HG02973 (cell line): ENCODE data around the gene SLC38A3.
"Not testable (repeated sequence)": the region's sequence is repeated elsewhere in the genome, so short reads cannot be mapped to it uniquely, and the experiment has no call there.

Source experiments
- ATAC-seq: cut with Tn5 transposase; IDR thresholded peaks from one replicate; pipeline ENCODE4 v1.9.1; 2021; ENCODE audit warnings: moderate library complexity; ENCODE audit not compliant: unreplicated experiment

The SLC38A3 gene

GRCh38 chr3:50245831-50246516 is 40.9 kb downstream of the SLC38A3 start:
- peak; percentile 63 for ATAC-seq

DNA sequence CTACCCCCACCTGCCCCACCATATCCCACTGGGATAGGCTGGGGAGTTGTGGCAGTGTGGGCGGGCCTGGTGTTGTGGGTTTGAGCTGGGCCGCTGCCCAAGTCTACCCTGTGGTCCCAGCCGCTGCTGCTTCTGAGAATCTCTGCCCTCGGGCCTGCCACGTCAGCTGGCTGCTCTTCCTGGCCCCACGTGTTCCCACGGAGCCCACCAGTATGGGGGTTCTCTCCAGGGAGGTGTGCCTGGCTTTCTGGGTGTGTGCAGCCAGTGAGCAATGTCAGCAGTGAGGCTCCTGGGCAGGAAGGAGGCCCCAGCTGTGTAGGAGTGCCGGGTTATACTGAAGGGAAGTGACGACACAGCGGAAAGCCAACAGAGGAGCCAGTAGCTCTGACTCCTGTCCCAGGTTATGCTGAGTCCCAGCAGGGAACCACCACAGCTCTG is 41.5 kb downstream of the SLC38A3 start:
- ATAC-seq = peak; percentile 43

- ATAC-seq = no peak
These were observed 43.3 kb downstream of the SLC38A3 start for GRCh38 chr3:50248387-50248786.

DNA sequence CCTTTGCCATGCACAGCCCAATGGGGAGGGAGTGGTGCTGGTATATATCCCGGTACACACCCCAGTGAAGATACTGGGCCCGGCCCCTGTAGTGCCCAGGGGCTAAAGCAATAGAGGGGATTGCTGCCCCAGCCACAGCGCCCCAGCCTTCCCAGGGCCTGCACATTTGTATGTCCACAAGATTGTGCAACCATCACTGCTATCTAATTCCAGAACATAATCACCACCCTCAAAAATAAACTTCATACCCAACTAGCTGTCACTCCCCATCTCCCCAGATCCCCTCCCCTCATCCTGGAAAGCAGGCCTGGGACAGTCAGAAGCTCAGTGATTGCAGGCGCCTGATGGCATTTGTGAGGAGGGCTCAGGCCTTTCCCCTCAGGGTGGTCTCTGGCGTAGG is 44.4 kb downstream of the SLC38A3 start:
- no peak for ATAC-seq

DNA sequence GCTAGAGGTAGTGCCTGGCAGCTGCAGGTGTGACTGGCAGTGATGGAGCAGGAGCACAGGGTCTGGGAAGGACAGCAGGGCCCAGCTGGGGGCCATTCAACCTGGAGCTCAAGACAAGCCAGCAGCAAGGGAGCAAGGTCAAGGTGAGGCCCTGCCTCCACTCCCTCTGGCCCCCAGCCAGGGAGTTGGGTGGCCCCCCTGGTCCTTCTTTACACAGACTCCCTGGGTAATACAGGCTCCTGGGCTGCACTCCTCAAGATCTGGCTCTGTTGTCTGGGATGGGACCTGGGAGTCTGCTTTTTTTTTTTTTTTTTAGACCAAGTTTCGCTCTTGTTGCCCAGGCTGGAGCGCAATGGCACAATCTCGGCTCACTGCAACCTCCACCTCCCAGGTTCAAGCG is 45.4 kb downstream of the SLC38A3 start:
- no peak for ATAC-seq

DNA sequence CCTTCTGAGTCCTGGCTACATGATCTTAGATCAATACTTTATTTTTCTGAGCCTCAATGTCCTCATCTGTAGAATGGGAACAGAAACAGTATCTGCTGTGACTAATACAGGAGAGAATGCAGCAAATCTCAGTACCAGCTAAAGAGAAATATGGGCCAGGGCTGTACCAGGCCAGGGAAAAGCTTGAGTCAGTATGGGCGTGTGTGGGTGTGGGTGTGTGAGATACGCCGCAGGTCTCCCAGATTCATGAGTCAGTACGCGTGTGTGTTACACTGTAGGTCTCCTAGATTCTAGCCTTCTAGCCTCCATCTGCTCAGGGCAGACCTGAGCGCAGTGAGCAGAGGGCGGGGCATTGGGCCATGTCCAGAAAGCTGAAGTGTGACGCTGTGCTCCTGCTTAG is 46.1 kb downstream of the SLC38A3 start:
- ATAC-seq = no peak

GRCh38 chr3:50254577-50255250 is 49.6 kb downstream of the SLC38A3 start:
- ATAC-seq = no peak

DNA sequence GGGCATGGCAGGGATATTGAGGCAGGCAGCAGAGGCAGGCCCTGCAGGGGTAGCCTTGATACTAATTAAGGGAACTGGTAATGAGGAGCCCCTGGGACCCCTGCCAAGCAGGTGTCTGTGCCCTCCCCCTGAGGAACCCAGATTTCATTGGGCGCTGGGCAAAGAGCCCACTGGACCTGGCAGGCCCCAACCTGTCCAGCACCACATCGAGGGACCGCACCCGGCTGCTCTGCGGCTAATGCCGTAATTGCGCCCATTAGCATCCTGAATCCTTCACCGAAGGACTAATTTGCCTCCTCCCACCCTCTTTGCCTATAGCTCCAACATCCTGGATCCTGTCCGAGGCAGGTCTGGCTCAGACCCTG is 50.2 kb downstream of the SLC38A3 start:
- no peak for ATAC-seq

DNA sequence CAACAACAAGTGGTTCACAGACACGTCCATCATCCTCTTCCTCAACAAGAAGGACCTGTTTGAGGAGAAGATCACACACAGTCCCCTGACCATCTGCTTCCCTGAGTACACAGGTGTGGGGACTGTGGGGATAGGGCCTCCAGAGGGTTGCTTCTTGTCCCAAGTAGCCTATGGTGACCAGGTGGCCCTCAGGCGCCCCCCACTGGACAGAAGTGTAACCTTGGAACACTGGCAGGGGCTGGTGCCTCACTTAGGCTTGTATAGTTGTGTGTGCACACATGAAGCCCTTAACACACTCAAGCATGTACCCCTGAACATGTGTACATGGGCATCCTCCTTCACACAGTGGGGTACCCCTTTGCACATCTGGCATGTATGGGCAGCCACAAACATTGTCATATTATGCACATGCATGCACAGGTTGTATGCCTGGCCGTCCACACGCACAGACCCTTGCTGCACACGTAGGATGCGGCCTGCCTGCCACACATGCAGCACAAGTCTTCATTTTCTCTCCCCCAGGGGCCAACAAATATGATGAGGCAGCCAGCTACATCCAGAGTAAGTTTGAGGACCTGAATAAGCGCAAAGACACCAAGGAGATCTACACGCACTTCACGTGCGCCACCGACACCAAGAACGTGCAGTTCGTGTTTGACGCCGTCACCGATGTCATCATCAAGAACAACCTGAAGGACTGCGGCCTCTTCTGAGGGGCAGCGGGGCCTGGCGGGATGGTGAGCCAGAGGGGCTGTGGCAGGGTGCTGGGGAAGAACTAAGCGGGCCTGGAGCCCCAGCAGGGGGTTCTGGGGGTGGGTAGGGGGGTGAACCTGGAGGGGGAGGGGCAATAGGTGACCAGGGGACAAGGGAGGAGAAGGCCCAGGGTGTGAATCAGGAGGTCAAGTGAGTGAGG is 52.2 kb downstream of the SLC38A3 start:
- no peak for ATAC-seq

GRCh38 chr3:50258029-50258680 is 53.1 kb downstream of the SLC38A3 start:
- ATAC-seq = no peak

GRCh38 chr3:50258979-50259378 is 53.9 kb downstream of the SLC38A3 start:
- ATAC-seq = no peak

GRCh38 chr3:50259432-50260026 is 54.5 kb downstream of the SLC38A3 start:
- no peak for ATAC-seq

DNA sequence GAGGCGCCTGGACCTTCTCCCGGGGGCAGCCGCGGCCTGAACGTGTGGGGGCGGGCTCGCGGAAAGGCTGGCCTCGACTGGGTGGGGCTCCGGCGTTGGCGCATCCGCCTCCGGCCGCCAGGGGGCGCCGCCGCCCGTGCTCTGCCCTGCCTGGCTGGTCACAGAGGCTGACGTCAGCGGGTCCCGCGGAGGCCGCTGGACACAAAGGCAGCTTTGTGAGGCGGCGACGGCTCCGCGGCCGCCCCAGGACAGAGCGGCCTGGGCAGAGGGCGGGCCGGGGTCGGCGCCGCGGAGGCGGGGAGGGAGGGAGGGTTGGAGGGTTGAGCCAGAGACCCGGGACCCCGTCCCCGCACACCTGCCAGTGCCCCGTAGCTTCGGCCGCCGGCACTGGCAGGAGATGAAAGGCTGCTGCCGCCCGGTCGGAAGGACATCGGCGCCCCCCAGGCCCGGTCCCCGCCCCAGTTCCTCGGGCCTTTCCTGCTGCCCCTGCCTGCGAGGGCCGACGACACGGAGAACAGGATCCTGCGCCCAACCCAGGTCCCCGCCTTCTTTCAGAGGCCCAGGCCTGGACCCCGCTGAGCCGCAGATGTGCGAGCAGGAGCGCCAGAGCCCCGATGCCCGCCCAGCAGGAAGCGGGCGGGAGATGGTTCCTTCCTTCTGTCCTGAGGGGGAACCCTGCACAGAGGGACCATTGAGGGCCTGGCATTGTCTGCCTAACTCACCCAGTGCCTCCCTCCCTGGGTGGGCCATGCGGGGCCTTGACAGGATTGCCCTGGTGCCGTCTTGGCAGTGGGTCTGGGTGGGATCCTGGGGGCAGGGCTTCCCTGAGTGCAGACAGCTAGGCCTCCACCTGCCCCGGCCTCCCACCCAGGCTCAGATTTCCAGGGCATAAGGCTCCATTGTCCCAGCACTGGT is 55.2 kb downstream of the SLC38A3 start:
- no peak for ATAC-seq

DNA sequence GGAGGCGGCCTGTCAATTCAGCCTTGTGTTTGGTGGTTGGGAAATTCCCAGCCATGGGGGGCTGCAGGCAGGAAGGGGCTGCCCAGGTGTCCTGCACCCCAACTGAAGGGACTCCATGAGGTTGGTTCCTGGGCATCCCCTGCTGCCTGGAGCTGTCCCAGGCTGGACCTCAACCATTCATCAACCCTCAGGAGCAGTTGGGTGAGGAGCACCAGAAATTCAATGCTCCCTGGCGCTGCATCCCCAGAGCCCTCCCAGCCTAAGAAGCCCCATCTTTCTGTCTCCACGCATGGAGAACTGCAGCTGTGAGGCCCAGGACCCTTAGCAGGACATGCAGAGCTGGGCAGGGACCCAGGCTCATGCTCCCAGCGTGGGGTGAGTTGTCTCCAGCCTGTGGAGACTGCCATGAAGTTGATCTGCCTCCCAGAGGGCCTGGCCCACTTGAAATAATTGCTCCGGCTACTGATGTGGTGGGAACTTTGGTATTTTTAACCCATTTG is 55.9 kb downstream of the SLC38A3 start:
- no peak for ATAC-seq

DNA sequence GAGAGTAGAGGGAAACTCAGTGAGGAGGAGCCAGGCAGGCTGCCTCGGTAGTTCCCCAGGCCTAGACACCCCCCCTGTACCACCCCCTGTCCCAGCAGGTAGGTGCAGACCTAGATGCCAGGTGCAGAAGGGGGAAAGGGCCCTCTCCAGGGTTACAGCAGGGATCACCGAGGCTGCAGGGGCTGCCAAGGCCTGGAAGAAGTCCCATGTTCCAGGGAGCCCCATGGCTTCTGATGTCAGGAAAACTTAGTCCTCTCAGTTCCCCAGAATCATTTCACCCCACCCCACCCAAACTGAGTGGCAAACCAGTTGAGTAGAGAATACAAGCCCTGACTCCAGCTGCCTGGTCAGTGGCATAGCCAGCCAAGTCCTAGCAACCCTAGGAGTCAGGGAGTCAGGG is 56.4 kb downstream of the SLC38A3 start:
- no peak for ATAC-seq

DNA sequence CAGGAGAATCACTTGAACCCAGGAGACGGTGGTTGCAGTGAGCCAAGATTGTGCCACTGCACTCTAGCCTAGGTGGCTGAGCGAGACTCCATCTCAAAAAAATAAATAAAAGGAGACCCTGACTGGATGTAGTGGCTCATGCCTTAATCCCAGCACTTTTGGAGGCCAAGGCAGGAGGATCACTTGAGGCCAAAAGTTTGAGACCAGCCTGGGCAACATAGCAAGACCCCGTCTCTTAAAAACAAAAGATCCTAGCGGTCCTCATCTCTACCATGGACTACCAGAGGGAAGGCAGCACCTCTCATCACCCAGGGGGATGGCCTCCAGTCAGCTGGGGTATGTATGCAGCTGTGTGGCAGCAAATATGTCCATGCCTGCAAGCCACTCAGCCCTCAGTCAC is 57.1 kb downstream of the SLC38A3 start:
- ATAC-seq = not testable (repeated sequence)

DNA sequence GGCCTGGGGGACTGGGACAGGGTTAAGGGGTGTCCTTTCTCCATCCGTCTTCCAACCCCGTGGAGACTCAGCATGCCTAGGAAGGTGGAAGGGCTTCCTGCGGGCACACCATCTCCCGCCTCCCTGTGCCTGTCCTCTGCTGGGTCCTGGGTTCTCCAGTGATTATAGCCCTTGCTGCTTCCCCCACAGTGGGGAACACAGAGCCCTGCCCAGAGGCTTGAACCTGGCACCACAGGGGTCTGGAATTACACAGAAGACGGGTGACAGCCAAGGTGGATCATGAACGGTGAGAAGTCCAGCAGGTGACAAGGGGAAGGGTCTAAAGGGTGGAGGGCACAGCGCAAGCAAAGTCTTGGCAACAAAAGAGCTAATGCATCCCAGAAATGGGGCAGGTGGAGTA is 57.7 kb downstream of the SLC38A3 start:
- ATAC-seq = no peak

DNA sequence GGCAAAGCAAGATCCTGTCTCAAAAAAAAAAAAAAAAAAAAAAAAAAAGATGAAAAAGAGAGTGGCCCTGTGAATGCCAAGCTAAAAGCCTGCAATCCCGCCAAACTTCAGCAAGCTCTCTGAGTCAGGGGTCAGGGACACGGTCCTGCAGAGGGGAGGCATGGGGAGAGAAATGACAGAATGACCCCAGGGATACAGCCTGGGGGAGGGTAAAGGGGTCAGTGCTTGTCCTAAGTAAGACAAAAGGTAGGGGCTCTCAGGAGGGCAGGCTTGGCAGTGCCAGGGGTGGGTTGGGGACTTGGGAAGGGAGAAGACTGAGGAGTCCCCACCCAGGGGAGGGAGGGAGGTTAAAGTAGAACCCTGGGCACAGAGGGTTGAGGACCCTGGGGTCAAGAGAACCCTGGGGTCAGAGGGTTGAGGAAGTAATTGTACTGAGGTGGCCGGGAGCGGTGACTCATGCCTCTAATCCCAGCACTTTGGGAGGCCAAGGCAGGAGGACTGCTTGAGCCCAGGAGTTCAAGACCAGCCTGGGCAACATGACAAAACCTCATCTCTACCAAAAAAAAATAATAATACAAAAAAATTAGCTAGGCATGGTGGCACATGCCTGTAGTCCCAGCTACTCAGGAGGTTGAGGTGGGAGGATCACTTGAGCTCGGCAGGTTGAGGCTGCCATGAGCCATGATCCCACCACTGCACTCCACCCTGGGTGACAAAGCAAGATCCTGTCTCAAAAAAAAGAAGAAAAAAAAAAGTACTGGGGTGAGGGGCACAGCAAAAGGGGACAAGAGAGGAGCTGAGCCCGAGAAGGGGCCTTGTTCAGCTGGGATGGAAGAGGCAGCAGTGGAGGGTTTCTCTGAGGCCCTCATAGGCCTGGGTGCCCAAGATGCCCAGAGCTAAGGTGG is 58.7 kb downstream of the SLC38A3 start:
- ATAC-seq = no peak
